ENCODE measurements around the gene TPRG1L. TPM values are rescaled to one million over a fixed set of nuclear protein-coding genes. Genes with fewer than 3 reads are reported as not detected.

Gene TPRG1L
- total and polyA plus RNA-seq, 10 of the 15 experiments (the other 5 are each of a cell fraction or from before 2014, with no cell fraction given), result 1.5 to 16.5 (median 8.0) TPM

GRCh38 chr1:3599816-3600215, 25.0 kb upstream of the TPRG1L start:
- ChIA-PET POLR2A (no interaction called here), RAD21 (ENCODE audit: unreplicated experiment) (no interaction called here), CTCF (interaction anchor here (1.0 kb wide), 1 partner anchor 15 kb away, joined by 3 read pairs; no protein-coding TSS in a partner anchor), SMC1A (ENCODE audit: uncharacterized antibody, unreplicated experiment) (no interaction called here)
- 19% methylated on average over 15 of the region's 15 CpGs for WGBS (ENCODE audit: insufficient coverage, insufficient replicate concordance, low lambda C conversion rate, missing lambda C conversion rate)
- BruUV-seq (replicated peaks), result no TSS peak
- Histone ChIP-seq H3K27ac (ENCODE audit: control insufficient read depth, insufficient read depth) (no peak overlapping the region), H3K9me3 (replicated peaks; ENCODE audit: control insufficient read depth, insufficient read depth, low read length) (no peaks in the 10 kb centered on the region), H3K79me2 (ENCODE audit: control insufficient read depth, insufficient read depth, low read length) (no peaks in the 10 kb centered on the region), H3K4me3 (no peak overlapping the region), H3K27me3 (replicated peaks in 1 of 2; ENCODE audit: control insufficient read depth in 2 of 2, insufficient read depth in 2 of 2, low read length in 1 of 2) (no peaks in the 10 kb centered on the region; a peak in 1 of 4 replicates), H4K20me1 (ENCODE audit: control insufficient read depth, insufficient read depth) (no peaks in the 10 kb centered on the region), H2AFZ (ENCODE audit: control insufficient read depth, low read depth, low read length) (no peak overlapping the region), H3K36me3 (ENCODE audit: control insufficient read depth in 2 of 2, insufficient read depth in 2 of 2, low read length in 1 of 2) (no peaks in the 10 kb centered on the region), H3K4me2 (ENCODE audit: control insufficient read depth, insufficient read depth) (no peak overlapping the region), H3K4me1 (ENCODE audit: control insufficient read depth, insufficient read depth, low read length) (0 out of 2 replicates have a peak, but pooled peaks cover 4% of the 10 kb centered on the region), H3K9ac (ENCODE audit: control insufficient read depth, insufficient read depth, low read length) (no peak overlapping the region)
- no peak for TF ChIP-seq NFYB (IDR thresholded peaks at IDR 0.05; ENCODE audit: insufficient read depth, low read depth, low read length)
- TF ChIP-seq PAX5 (IDR thresholded peaks at IDR 0.05; ENCODE audit: borderline replicate concordance, low read depth, low read length), result no peak
- no peak for TF ChIP-seq DPF2 (IDR thresholded peaks at IDR 0.05)
- no peak for TF ChIP-seq RUNX3 (IDR thresholded peaks at IDR 0.05; ENCODE audit: low read length)
- ATAC-seq (no peak), DNase-seq (ENCODE audit: low read depth, low spot score) (no peak), FAIRE-seq (no peak)
- in situ Hi-C loops (cut with MboI), result no loop called here
- intact Hi-C loops (cut with micrococcal nuclease; ENCODE audit: unreplicated experiment), result no loop called here

GRCh38 chr1:3600354-3600753, 24.5 kb upstream of the TPRG1L start:
- intact Hi-C loops (cut with micrococcal nuclease; ENCODE audit: unreplicated experiment), result no loop called here
- Histone ChIP-seq H3K4me1 (ENCODE audit: control insufficient read depth, insufficient read depth, low read length) (0 out of 2 replicates have a peak, but pooled peaks cover 4% of the 10 kb centered on the region), H3K9ac (ENCODE audit: control insufficient read depth, insufficient read depth, low read length) (no peak overlapping the region), H4K20me1 (ENCODE audit: control insufficient read depth, insufficient read depth) (no peaks in the 10 kb centered on the region), H3K4me3 (no peak overlapping the region), H3K36me3 (ENCODE audit: control insufficient read depth in 2 of 2, insufficient read depth in 2 of 2, low read length in 1 of 2) (no peaks in the 10 kb centered on the region), H3K27me3 (replicated peaks in 1 of 2; ENCODE audit: control insufficient read depth in 2 of 2, insufficient read depth in 2 of 2, low read length in 1 of 2) (no peaks in the 10 kb centered on the region; a peak in 1 of 4 replicates), H3K9me3 (replicated peaks; ENCODE audit: control insufficient read depth, insufficient read depth, low read length) (no peaks in the 10 kb centered on the region), H3K4me2 (ENCODE audit: control insufficient read depth, insufficient read depth) (no peak overlapping the region), H3K79me2 (ENCODE audit: control insufficient read depth, insufficient read depth, low read length) (no peaks in the 10 kb centered on the region), H2AFZ (ENCODE audit: control insufficient read depth, low read depth, low read length) (no peak overlapping the region), H3K27ac (ENCODE audit: control insufficient read depth, insufficient read depth) (no peak overlapping the region)
- FAIRE-seq, result no peak
- TF ChIP-seq POLR2AphosphoS5 (IDR thresholded peaks at IDR 0.05; ENCODE audit: low read length) (no peak), WRNIP1 (IDR thresholded peaks at IDR 0.05; ENCODE audit: borderline replicate concordance, low read depth, low read length) (no peak), ZSCAN29 (IDR thresholded peaks at IDR 0.05) (no peak), BMI1 (IDR thresholded peaks at IDR 0.05; ENCODE audit: borderline replicate concordance) (no peak), NFYA (IDR thresholded peaks at IDR 0.05; ENCODE audit: borderline replicate concordance, low read depth, low read length) (no peak), ZBED1 (IDR thresholded peaks at IDR 0.05; ENCODE audit: borderline replicate concordance) (no peak), STAT1 (conservative IDR thresholded peaks at IDR 0.05) (no peak), RELA (IDR thresholded peaks at IDR 0.05; ENCODE audit: borderline replicate concordance, partially characterized antibody) (no peak), TARDBP (IDR thresholded peaks at IDR 0.05; ENCODE audit: borderline replicate concordance) (no peak), E4F1 (IDR thresholded peaks at IDR 0.05; ENCODE audit: borderline replicate concordance, partially characterized antibody) (no peak), USF2 (IDR thresholded peaks at IDR 0.05; ENCODE audit: borderline replicate concordance, low read depth, low read length) (no peak), LARP7 (IDR thresholded peaks at IDR 0.05) (no peak), HDGF (IDR thresholded peaks at IDR 0.05) (no peak)
- BruUV-seq (replicated peaks), result no TSS peak
- RAD21 ChIA-PET (ENCODE audit: unreplicated experiment), result no interaction called here
- WGBS (ENCODE audit: insufficient coverage, insufficient replicate concordance, low lambda C conversion rate, missing lambda C conversion rate), result 39% methylated on average over 10 of the region's 10 CpGs
- no peak for DNase-seq (ENCODE audit: low read depth, low spot score)
- CTCF ChIA-PET, result no interaction called here
- ATAC-seq, result no peak
- POLR2A ChIA-PET, result no interaction called here
- SMC1A ChIA-PET (ENCODE audit: uncharacterized antibody, unreplicated experiment), result no interaction called here
- in situ Hi-C loops (cut with MboI), result no loop called here

Data from GM12878 (cell line).